ENCODE results near the gene KRT83.

- TF ChIP-seq CTCF (IDR thresholded peaks at IDR 0.05) (peak in 2 of 3 experiments; percentile 46 to 57), POLR2A (IDR thresholded peaks at IDR 0.05) (no peak)
Observed at GRCh38 chr12:52327052-52327829, 6.0 kb upstream of the KRT83 start.

Data from testis (tissue), 2 donors.